Right lobe of liver (tissue), 6 donors: ENCODE measurements around the gene GAL3ST3. TPM values are rescaled to one million over a fixed set of nuclear protein-coding genes. Genes with fewer than 3 reads are reported as not detected.

Source experiments
- ATAC-seq, 4 donors: fragments of 200-7000 bp; cut with Tn5 transposase; one replicate each; pipeline ENCODE4 v1.9.1; 2020; ENCODE audit warnings: mild to moderate bottlenecking in 4 of 4, moderate library complexity in 4 of 4
- DNase-seq, 3 donors: peaks; one replicate each; pipeline ENCODE4 v3.0.0-alpha.2; 2020
- H3K27ac ChIP-seq, 3 donors: fragments of 200-600 bp; one replicate each; pipeline ENCODE4 v1.8.0; 2022
- H3K27me3 ChIP-seq, 2 donors: fragments of 200-600 bp; one replicate each; pipeline ENCODE4 v1.8.0; 2022
- H3K36me3 ChIP-seq, 4 donors: fragments of 200-600 bp; sonication (generic) in 1 of 4; one replicate each; pipeline versions ENCODE4 v1.5.1 to v1.8.0; 2017 to 2022; ENCODE audit warnings: control low read depth in 1 of 4
- H3K4me1 ChIP-seq, 4 donors: fragments of 200-600 bp; sonication (generic) in 1 of 4; one replicate each; pipeline versions ENCODE4 v1.5.1 to v1.8.0; 2017 to 2022; ENCODE audit warnings: control low read depth in 1 of 4
- H3K4me3 ChIP-seq, 3 donors: fragments of 200-600 bp; one replicate each; pipeline ENCODE4 v1.8.0; 2022
- H3K9me3 ChIP-seq, 4 donors: fragments of 200-600 bp; sonication (generic) in 1 of 4; one replicate each; pipeline versions ENCODE4 v1.5.1 to v1.8.0; 2017 to 2022; ENCODE audit warnings: control low read depth in 1 of 4
- CTCF ChIP-seq, 4 donors: fragments of 200-600 bp in 3 of 4; fragments of 450-650 bp in 1 of 4; IDR thresholded peaks; one replicate each; pipeline versions ENCODE4 v1.5.1 to v1.8.0; 2016 to 2022; ENCODE audit warnings: antibody characterized with exemption in 4 of 4, mild to moderate bottlenecking in 2 of 4
- POLR2A ChIP-seq: fragments of 450-650 bp; IDR thresholded peaks from one replicate; pipeline ENCODE4 v1.6.1; 2017; ENCODE audit warnings: antibody characterized with exemption, mild to moderate bottlenecking
- whole genome bisulfite sequencing: methylation state at CpG from one replicate; pipeline ENCODE4 v1.1.6; 2018; ENCODE audit warnings: low coverage, low lambda C conversion rate; ENCODE audit not compliant: insufficient coverage; ENCODE audit errors: missing lambda C conversion rate; 5-methylcytosine and 5-hydroxymethylcytosine counted together
- intact Hi-C, 2 donors: fragments of 100-400 bp; cut with DNase I; formaldehyde crosslinking; loops; one replicate each; pipeline versions ENCODE4 v1.11.2 to v1.14.1; 2022
- total RNA-seq, 6 experiments: library from RNA; depleted of rRNA in 2 of 6; stranded (reverse); fragments of >200 nt in 2 of 6; fragmentation: NEBNext Ultra II Directional in 3 of 6; extraction: Animal tissue kit (Norgen Biotek cat#: 25700) in 3 of 6; gene quantifications; one replicate each; pipeline versions ENCODE4 v1.1.0 to v1.2.4, GENCODE V29; 2016 to 2023
- donor health status: DM: no; HTN: yes; CAD: no.
- donor health status: DM: no; HTN: no; CAD: no.
- donor health status: DM: no; HTN: no; CAD: no.
- donor health status: DM: no; HTN: yes; CAD: no.
- donor health status: DM: no; HTN: yes; CAD: no.

The GAL3ST3 gene
- total RNA-seq, 6 experiments from 2014 or later: not detected

GRCh38 chr11:66070604-66071380 is 21.8 kb upstream of the GAL3ST3 start:
- peak overlapping the region; percentile 55 to 74 (median 72) for H3K4me3 ChIP-seq
- H3K9me3 ChIP-seq: no peaks in the 10 kb centered on the region
- peaks cover 0 to 30% (median 11%) of the 10 kb centered on the region in 4 donors for H3K4me1 ChIP-seq
- no peak for TF ChIP-seq POLR2A
- no peak for TF ChIP-seq CTCF (IDR thresholded peaks at IDR 0.05)
- ATAC-seq (peak in 3 of 4 donors; percentile 1), DNase-seq (peak; percentile 58 to 70 (median 60))
- no peaks in the 10 kb centered on the region for H3K27me3 ChIP-seq
- 27% methylated on average over 13 of the region's 60 CpGs for WGBS
- peak overlapping the region; percentile 58 to 86 (median 80) for H3K27ac ChIP-seq
- intact Hi-C loops: no loop called here
- H3K36me3 ChIP-seq: peaks cover 6 to 35% (median 19%) of the 10 kb centered on the region in 4 donors

- H3K27ac ChIP-seq: peak within 1 kb of the TSS; percentile 79 to 95 (median 86)
- H3K36me3 ChIP-seq: peaks cover 6 to 40% (median 19%) of the 10 kb centered on the region in 4 donors
- H3K27me3 ChIP-seq: no peaks in the 10 kb centered on the region
- H3K4me1 ChIP-seq: peaks cover 0 to 30% (median 11%) of the 10 kb centered on the region in 4 donors
- TF ChIP-seq POLR2A (peak; percentile 59), CTCF (IDR thresholded peaks at IDR 0.05) (peak in 1 of 4 donors; percentile 27)
- intact Hi-C loops: no loop called here
- ATAC-seq (peak; percentile 71 to 83 (median 78)), DNase-seq (peak; percentile 82 to 90 (median 85))
- no CpG with 5 or more reads among the region's 120 CpGs for WGBS
- no peaks in the 10 kb centered on the region for H3K9me3 ChIP-seq
- H3K4me3 ChIP-seq: peak within 1 kb of the TSS; percentile 62 to 74 (median 72)
These were observed 21.0 kb upstream of the GAL3ST3 start, which contains the start of gene PACS1 for GRCh38 chr11:66069715-66070603. PACS1 (plus strand) TSS chr11:66070272; CDS start chr11:66070487, 215 bp downstream.

- Histone ChIP-seq H3K4me3 (peak overlapping the region; percentile 41 to 74 (median 62)), H3K9me3 (no peaks in the 10 kb centered on the region), H3K4me1 (peaks cover 0 to 30% (median 11%) of the 10 kb centered on the region in 4 donors), H3K27ac (peak overlapping the region; percentile 79 to 95 (median 86)), H3K27me3 (no peaks in the 10 kb centered on the region), H3K36me3 (peaks cover 6 to 41% (median 21%) of the 10 kb centered on the region in 4 donors)
- TF ChIP-seq POLR2A: no peak
- no peak for TF ChIP-seq CTCF (IDR thresholded peaks at IDR 0.05)
- intact Hi-C loops: no loop called here
- 12% methylated on average over 13 of the region's 14 CpGs for WGBS
- peak in 2 of 3 donors; percentile 53 to 59 for DNase-seq
- peak; percentile 31 to 60 (median 38) for ATAC-seq
These were observed 20.2 kb upstream of the GAL3ST3 start for GRCh38 chr11:66068923-66069714.
